Neural cell (in vitro differentiated cells): Measurements from ENCODE around the gene MYO1F. TPM values are rescaled to one million over a fixed set of nuclear protein-coding genes. Genes with fewer than 3 reads are reported as not detected.
A peak's percentile ranks its signal among the peaks of the same experiment; 100 is the strongest.

Experiments used
- H2AFZ ChIP-seq: fragments of 200-600, 300-800 bp; sonication (generic), shearing (Covaris generic); 2 replicates; pipeline ENCODE4 v1.6.0; 2014; ENCODE audit warnings: low read depth, mild to moderate bottlenecking, antibody characterized with exemption, low read length, moderate library complexity
- H3F3A ChIP-seq: fragments of 200-600 bp; shearing (Covaris generic); 2 replicates; pipeline ENCODE4 v1.6.1; 2016; ENCODE audit warnings: mild to moderate bottlenecking, moderate library complexity, mixed read lengths, antibody characterized with exemption, low read length; ENCODE audit not compliant: insufficient read depth, poor library complexity, severe bottlenecking
- H3K27ac ChIP-seq: fragments of 200-600, 300-800 bp; sonication (generic), shearing (Covaris generic); 2 replicates; pipeline ENCODE4 v1.5.1; 2014; ENCODE audit warnings: mild to moderate bottlenecking, low read length, moderate library complexity
- H3K27me3 ChIP-seq: fragments of 300-800, 200-600 bp; sonication (generic), shearing (Covaris generic); 2 replicates; pipeline ENCODE4 v1.6.0; 2014; ENCODE audit warnings: mild to moderate bottlenecking, low read depth, low read length, moderate library complexity; ENCODE audit not compliant: insufficient read depth
- H3K36me3 ChIP-seq: fragments of 300-800, 200-600 bp; sonication (generic), shearing (Covaris generic); 2 replicates; pipeline ENCODE4 v1.5.1; 2014; ENCODE audit warnings: mild to moderate bottlenecking, antibody characterized with exemption, low read length, moderate library complexity; ENCODE audit not compliant: insufficient read depth
- H3K4me2 ChIP-seq: fragments of 300-800, 200-600 bp; sonication (generic), shearing (Covaris generic); 2 replicates; pipeline ENCODE4 v1.6.0; 2014; ENCODE audit warnings: mild to moderate bottlenecking, low read length
- H3K4me3 ChIP-seq: fragments of 300-800, 200-600 bp; sonication (generic), shearing (Covaris generic); 2 replicates; pipeline ENCODE4 v1.5.1; 2014; ENCODE audit warnings: mild to moderate bottlenecking, low read length, moderate library complexity
- H3K79me2 ChIP-seq: fragments of 200-600 bp; shearing (Covaris generic); replicated peaks from 2 replicates; pipeline ENCODE4 v1.6.0; 2014; ENCODE audit warnings: mild to moderate bottlenecking, low read length, moderate library complexity; ENCODE audit not compliant: insufficient read depth
- H3K9ac ChIP-seq: fragments of 300-800, 200-600 bp; sonication (generic), shearing (Covaris generic); 2 replicates; pipeline ENCODE4 v1.6.1; 2016; ENCODE audit warnings: mild to moderate bottlenecking, low read length, mixed read lengths
- H3K9me2 ChIP-seq: fragments of 200-600 bp; shearing (Covaris generic); 2 replicates; pipeline ENCODE4 v1.6.1; 2016; ENCODE audit warnings: mild to moderate bottlenecking, low read length, mixed read lengths; ENCODE audit not compliant: insufficient read depth
- H3K9me3 ChIP-seq: fragments of 200-600, 300-800 bp; sonication (generic), shearing (Covaris generic); 2 replicates; pipeline ENCODE4 v1.6.1; 2016; ENCODE audit warnings: mild to moderate bottlenecking, mixed run types, low read length, moderate library complexity, mixed read lengths
- H4K20me1 ChIP-seq: fragments of 200-600 bp; shearing (Covaris generic); 2 replicates; pipeline ENCODE4 v1.6.1; 2016; ENCODE audit warnings: mild to moderate bottlenecking, mixed run types; ENCODE audit not compliant: insufficient read depth
- EP300 ChIP-seq: fragments of 450-650 bp; conservative IDR thresholded peaks from 2 replicates; pipeline ENCODE4 v1.6.1; 2014; ENCODE audit warnings: antibody characterized with exemption, mild to moderate bottlenecking, moderate library complexity; ENCODE audit not compliant: poor library complexity, severe bottlenecking
- EZH2 ChIP-seq: fragments of 200-600, 300-800 bp; shearing (Covaris generic), sonication (generic); IDR thresholded peaks from 2 replicates; pipeline ENCODE4 v1.6.1; 2014; ENCODE audit warnings: antibody characterized with exemption, low read length, borderline replicate concordance, mild to moderate bottlenecking; ENCODE audit not compliant: insufficient read depth, poor library complexity, severe bottlenecking
- MXI1 ChIP-seq: fragments of 450-650 bp; conservative IDR thresholded peaks from 2 replicates; pipeline ENCODE4 v1.6.1; 2014; ENCODE audit warnings: antibody characterized with exemption, mild to moderate bottlenecking; ENCODE audit not compliant: poor library complexity, severe bottlenecking
- POLR2AphosphoS5 ChIP-seq: IDR thresholded peaks from 2 replicates; pipeline ENCODE4 v1.6.1; 2012
- RAD21 ChIP-seq: fragments of 450-650 bp; conservative IDR thresholded peaks from 2 replicates; pipeline ENCODE4 v1.6.1; 2014; ENCODE audit warnings: antibody characterized with exemption, mild to moderate bottlenecking, moderate library complexity
- SMC3 ChIP-seq: fragments of 450-650 bp; conservative IDR thresholded peaks from 2 replicates; pipeline ENCODE4 v1.6.1; 2014; ENCODE audit warnings: antibody characterized with exemption, mild to moderate bottlenecking, moderate library complexity; ENCODE audit not compliant: poor library complexity
- TAF1 ChIP-seq: IDR thresholded peaks from 2 replicates; pipeline ENCODE4 v1.6.1; 2012; ENCODE audit warnings: low read depth
- polyA plus RNA-seq: library from polyadenylated mRNA; depleted of rRNA; stranded (reverse); fragments of >200 nt; gene quantifications from 2 replicates; pipeline ENCODE4 v1.2.3, GENCODE V29; 2014
- TF ChIP-seq, protein P1 (sequence below): IDR thresholded peaks from 2 replicates; pipeline ENCODE4 v1.6.1; 2012; ENCODE audit warnings: borderline replicate concordance
- TF ChIP-seq, protein P2 (sequence below): fragments of 450-650 bp; IDR thresholded peaks from 2 replicates; pipeline ENCODE4 v1.5.1; 2014; ENCODE audit warnings: antibody characterized with exemption, mild to moderate bottlenecking, moderate library complexity; ENCODE audit not compliant: poor library complexity, severe bottlenecking

MYO1F gene
- polyA plus RNA-seq, 1 donor from 2014 or later = 0.40 TPM

DNA sequence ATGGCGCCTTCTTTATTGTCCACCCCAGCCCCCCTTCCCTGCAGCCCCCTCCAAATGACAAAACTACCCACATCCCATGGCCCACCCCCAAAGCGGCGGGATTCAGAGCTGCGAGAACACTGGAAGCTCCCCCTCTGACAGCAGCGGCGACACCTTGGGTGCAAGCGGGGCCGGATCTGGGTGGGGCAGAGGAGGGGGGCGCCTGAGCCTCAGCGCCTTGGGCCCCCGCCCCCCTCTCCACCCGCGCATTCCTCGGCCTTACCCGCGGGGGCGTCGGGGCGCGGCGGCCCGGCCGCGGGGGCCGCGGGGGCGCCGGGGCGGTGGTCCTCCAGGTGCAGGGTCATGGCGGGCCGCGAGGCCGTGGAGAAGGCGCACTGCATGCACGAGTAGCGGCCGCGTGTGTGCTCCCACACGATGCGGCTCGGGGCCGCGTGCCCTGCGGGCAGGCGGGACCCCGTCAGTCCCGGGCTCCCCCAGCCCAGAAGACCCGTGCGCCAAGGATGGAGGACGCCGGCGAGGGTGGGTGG, 66.6 kb downstream of the MYO1F start:
- H3F3A ChIP-seq = no peaks in the 10 kb centered on the region
- H3K36me3 ChIP-seq = no peaks in the 10 kb centered on the region
- no peak overlapping the region for H3K4me3 ChIP-seq
- H3K9ac ChIP-seq = no peak overlapping the region
- TF ChIP-seq MXI1 = no peak
- TF ChIP-seq SMC3 = no peak
- TF ChIP-seq POLR2AphosphoS5 = no peak
- TF ChIP-seq, protein P1, sequence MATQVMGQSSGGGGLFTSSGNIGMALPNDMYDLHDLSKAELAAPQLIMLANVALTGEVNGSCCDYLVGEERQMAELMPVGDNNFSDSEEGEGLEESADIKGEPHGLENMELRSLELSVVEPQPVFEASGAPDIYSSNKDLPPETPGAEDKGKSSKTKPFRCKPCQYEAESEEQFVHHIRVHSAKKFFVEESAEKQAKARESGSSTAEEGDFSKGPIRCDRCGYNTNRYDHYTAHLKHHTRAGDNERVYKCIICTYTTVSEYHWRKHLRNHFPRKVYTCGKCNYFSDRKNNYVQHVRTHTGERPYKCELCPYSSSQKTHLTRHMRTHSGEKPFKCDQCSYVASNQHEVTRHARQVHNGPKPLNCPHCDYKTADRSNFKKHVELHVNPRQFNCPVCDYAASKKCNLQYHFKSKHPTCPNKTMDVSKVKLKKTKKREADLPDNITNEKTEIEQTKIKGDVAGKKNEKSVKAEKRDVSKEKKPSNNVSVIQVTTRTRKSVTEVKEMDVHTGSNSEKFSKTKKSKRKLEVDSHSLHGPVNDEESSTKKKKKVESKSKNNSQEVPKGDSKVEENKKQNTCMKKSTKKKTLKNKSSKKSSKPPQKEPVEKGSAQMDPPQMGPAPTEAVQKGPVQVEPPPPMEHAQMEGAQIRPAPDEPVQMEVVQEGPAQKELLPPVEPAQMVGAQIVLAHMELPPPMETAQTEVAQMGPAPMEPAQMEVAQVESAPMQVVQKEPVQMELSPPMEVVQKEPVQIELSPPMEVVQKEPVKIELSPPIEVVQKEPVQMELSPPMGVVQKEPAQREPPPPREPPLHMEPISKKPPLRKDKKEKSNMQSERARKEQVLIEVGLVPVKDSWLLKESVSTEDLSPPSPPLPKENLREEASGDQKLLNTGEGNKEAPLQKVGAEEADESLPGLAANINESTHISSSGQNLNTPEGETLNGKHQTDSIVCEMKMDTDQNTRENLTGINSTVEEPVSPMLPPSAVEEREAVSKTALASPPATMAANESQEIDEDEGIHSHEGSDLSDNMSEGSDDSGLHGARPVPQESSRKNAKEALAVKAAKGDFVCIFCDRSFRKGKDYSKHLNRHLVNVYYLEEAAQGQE = no peak
- no peaks in the 10 kb centered on the region for H3K9me2 ChIP-seq
- no peak overlapping the region for H3K27ac ChIP-seq
- H3K4me2 ChIP-seq = no peak overlapping the region
- no peaks in the 10 kb centered on the region for H3K27me3 ChIP-seq
- no peaks in the 10 kb centered on the region for H3K79me2 ChIP-seq
- H4K20me1 ChIP-seq = no peaks in the 10 kb centered on the region
- H3K9me3 ChIP-seq = no peaks in the 10 kb centered on the region
- H2AFZ ChIP-seq = no peak overlapping the region

DNA sequence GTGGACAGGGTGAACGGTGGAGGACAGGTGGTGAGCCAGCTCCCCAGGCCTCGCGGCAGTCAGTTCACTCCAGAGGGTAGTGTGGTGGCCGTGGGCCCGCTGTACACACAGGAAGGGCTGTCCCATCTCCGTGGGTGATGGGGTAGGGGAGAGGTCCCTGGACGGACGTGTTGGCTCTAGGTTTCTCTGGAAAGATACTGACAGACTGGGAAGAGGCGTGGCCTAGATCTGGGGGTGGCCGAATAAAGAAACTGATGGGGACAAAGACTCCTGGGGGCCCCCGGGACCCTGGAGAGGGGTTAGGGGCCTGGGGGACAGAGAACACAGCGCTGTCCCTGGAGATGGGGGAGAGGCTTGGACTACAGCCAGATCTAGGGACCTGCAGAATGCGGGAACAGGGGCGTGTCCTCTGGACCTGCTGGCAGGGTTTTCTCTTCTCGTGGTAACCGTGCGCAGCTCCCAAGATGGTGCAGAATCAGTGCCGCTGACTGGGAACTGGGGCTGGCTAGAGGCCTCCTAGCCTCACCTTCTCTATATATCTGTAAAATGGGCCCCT, 70.8 kb downstream of the MYO1F start:
- Histone ChIP-seq H3K79me2 (no peaks in the 10 kb centered on the region), H4K20me1 (no peaks in the 10 kb centered on the region), H3K4me2 (no peak overlapping the region), H3K4me3 (peak overlapping the region; percentile 69), H3K9ac (peak overlapping the region; percentile 65), H2AFZ (peak overlapping the region; percentile 33), H3K9me3 (no peaks in the 10 kb centered on the region), H3K27me3 (no peaks in the 10 kb centered on the region), H3K9me2 (no peaks in the 10 kb centered on the region), H3F3A (no peaks in the 10 kb centered on the region), H3K36me3 (no peaks in the 10 kb centered on the region), H3K27ac (peak overlapping the region; percentile 39)
- TF ChIP-seq, protein P2, sequence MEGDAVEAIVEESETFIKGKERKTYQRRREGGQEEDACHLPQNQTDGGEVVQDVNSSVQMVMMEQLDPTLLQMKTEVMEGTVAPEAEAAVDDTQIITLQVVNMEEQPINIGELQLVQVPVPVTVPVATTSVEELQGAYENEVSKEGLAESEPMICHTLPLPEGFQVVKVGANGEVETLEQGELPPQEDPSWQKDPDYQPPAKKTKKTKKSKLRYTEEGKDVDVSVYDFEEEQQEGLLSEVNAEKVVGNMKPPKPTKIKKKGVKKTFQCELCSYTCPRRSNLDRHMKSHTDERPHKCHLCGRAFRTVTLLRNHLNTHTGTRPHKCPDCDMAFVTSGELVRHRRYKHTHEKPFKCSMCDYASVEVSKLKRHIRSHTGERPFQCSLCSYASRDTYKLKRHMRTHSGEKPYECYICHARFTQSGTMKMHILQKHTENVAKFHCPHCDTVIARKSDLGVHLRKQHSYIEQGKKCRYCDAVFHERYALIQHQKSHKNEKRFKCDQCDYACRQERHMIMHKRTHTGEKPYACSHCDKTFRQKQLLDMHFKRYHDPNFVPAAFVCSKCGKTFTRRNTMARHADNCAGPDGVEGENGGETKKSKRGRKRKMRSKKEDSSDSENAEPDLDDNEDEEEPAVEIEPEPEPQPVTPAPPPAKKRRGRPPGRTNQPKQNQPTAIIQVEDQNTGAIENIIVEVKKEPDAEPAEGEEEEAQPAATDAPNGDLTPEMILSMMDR = peak; percentile 25
- TF ChIP-seq EP300 (no peak), TAF1 (no peak)

DNA sequence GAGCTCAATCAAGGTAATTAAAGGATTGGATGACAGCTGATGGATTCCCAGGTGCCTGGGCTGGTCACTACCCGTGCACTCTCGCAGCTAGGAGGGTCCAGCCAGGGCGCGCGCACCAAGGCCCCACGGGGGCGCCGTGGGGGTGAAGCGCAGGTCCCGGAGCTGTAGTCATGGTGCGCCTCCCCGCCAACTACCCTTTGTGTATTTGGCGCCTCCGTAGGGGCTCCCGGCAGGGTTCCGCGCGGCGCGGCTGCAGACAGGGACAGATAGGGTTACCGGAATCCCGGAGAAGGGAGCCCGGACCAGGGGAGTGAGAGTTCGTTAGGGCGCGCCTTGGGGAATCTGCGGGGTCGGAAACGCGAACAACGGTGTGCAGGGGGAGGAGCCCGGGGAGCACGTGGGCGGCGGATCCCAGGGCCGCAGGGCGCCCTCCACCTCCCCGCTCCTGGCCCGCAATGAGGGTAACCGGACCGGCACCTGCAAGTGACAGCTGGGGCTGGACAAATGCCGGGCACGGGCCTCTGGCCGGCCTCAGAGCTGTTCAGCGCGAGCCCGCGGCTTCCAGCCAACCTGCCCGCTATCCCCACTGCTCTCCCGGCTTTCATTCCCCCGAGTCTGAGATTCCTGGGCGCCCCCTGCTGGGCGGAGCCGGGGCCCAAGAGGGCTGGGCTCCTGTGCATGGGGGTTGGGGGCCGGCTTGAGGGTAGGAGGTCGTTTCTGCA, 71.4 kb downstream of the MYO1F start:
- Histone ChIP-seq H3K9ac (peak overlapping the region; percentile 65), H3K79me2 (no peaks in the 10 kb centered on the region), H3K9me2 (no peaks in the 10 kb centered on the region), H3K4me3 (peak overlapping the region; percentile 69), H3K27me3 (no peaks in the 10 kb centered on the region), H2AFZ (peak overlapping the region; percentile 85), H4K20me1 (no peaks in the 10 kb centered on the region), H3K9me3 (no peaks in the 10 kb centered on the region), H3F3A (no peaks in the 10 kb centered on the region), H3K4me2 (peak overlapping the region; percentile 51), H3K36me3 (no peaks in the 10 kb centered on the region), H3K27ac (peak overlapping the region; percentile 39)
- TF ChIP-seq POLR2AphosphoS5 = no peak
- no peak for TF ChIP-seq EP300
- no peak for TF ChIP-seq TAF1
- no peak for TF ChIP-seq EZH2
- peak; percentile 41 for TF ChIP-seq RAD21
- peak; percentile 60 for TF ChIP-seq SMC3
- TF ChIP-seq, protein P2 = peak; percentile 72
